ENCODE data around the gene TRAPPC10.
A peak's percentile ranks its signal among the peaks of the same experiment; 100 is the strongest.
"Not testable (repeated sequence)": the region's sequence is repeated elsewhere in the genome, so short reads cannot be mapped to it uniquely, and the experiment has no call there.

Gene TRAPPC10

DNA sequence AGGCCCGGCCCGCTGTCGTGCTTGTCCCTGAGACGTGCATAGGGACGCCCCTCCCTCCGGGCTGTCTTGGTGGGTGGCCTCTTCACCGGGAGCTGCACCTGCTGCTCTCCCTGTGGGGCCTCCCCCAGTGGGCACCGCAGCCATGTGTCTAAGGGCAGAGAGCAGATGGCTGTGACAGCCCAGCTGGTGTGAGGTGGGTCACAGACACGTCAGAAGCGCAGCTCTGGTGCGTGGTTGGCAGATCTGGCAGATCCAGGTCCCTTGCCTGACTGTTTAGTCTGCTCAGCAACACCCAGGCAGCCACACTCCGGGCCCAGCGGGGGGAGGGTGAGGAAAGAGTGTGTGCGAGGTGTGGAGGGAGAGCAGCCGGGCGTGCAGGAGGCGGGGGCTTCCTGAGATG is 131.3 kb downstream of the TRAPPC10 start:
- not testable (repeated sequence) for H3K27ac Mint-ChIP-seq, H3K9me3 Mint-ChIP-seq, H3K4me3 Mint-ChIP-seq, DNase-seq, H3K4me1 Mint-ChIP-seq, H3K27me3 Mint-ChIP-seq
- peak; percentile 48 for ATAC-seq

DNA sequence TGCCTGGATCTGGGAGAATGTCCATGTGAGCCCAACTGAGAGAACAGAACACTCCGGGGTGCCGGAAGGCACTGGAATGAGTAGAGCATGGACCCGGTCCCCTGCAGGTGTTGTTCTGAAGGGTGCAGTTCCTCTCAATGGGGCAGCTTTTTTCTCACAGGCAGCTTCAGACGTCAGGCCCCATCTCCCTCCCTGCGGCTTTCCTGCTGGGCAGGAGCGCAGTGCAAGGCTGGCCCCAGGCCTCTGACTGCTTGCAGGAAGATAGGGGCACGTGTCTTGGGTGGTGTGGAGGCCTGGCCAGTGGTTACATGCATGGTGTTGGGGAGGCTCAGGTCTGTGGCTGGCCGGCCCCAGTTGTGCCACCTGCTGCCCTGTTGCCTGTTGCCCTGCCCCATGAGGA is 131.9 kb downstream of the TRAPPC10 start:
- DNase-seq, H3K27ac Mint-ChIP-seq, H3K4me3 Mint-ChIP-seq, H3K27me3 Mint-ChIP-seq, H3K4me1 Mint-ChIP-seq, H3K9me3 Mint-ChIP-seq, ATAC-seq: not testable (repeated sequence)

DNA sequence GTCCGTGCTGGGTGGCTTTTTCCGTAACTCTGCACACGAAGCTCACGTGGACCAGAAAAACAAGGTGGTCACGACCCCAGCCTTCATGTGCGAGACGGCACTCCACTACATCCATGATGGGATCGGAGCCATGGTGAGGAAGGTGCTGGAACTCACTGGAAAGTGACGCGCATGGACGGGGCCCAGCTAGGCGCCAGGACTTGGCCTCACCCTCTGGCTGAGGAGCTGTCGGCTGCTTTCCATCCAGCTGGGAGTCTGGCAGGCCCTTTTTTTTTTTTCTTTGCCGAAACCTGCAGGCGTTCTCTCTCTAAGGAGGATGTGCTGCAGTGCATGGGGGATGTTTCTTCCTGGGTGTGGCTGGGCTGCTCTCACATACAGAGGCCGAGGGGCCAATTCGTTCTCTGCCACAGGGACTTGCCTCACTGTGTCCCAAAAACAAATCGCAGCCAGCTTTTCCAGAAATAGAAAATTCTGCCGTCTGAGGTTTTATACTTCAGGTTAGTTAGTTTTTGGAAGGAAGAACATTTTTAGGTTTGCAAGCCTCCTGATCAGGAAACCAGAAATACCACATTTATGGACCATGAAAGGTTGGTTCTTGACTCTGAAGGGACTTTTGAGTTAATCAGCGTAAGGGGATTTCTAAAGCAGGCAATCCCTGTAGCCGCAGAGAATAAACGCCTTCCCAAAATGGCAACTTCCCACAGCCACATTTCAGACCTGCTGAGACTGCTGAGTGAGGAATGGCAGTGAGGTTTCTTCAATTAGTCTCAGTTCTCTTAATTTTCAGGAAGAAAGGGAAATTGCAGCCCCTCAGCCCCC is 132.9 kb downstream of the TRAPPC10 start:
- H3K4me1 Mint-ChIP-seq, H3K4me3 Mint-ChIP-seq, H3K27me3 Mint-ChIP-seq, DNase-seq, H3K27ac Mint-ChIP-seq, H3K9me3 Mint-ChIP-seq: not testable (repeated sequence)
- ATAC-seq = peak; percentile 75

DNA sequence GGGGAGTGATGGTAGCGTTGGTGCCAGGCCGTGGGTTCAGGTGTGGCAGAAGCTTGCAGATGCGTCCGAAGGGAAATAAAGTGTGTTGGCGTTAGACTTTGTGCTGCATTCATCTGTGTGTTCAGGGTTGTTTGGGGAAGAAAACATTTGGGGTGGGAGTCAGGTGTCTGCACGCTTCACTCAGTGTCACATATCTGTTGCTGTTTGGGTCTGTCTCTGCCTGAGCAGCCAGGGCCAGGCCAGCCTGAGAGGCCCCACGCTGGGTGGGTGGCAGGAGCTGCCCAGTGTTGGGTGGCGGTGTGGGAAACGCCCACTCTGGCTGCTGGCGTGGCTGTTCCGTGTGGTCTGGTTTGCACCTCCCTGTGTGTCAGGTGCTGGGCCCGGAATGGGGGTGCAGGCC is 133.5 kb downstream of the TRAPPC10 start:
- not testable (repeated sequence) for H3K9me3 Mint-ChIP-seq, DNase-seq, H3K27ac Mint-ChIP-seq, H3K4me1 Mint-ChIP-seq, H3K4me3 Mint-ChIP-seq, H3K27me3 Mint-ChIP-seq
- peak; percentile 40 for ATAC-seq

DNA sequence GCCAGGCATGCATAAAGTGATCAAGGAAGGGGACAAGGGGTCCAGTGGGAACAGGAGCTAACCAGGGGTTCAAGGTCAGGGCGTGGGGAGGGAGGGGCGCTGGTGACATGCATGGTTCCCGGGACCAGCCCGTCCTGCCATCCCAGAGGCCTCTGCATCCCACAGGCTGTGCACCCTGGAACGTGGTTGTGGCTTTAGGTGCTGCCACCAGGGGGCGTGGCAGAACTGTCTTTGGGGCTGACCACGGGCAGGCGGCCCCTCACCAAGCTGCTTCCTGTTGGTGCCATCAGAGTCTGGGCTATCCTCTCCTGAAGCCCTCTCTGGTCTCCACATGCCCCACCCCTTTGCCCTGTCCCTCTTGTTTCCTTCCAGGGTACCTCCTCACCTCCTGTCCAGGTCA is 135.0 kb downstream of the TRAPPC10 start:
- peak; percentile 39 for ATAC-seq
- not testable (repeated sequence) for H3K9me3 Mint-ChIP-seq, H3K27me3 Mint-ChIP-seq, H3K4me1 Mint-ChIP-seq, H3K27ac Mint-ChIP-seq, H3K4me3 Mint-ChIP-seq, DNase-seq

DNA sequence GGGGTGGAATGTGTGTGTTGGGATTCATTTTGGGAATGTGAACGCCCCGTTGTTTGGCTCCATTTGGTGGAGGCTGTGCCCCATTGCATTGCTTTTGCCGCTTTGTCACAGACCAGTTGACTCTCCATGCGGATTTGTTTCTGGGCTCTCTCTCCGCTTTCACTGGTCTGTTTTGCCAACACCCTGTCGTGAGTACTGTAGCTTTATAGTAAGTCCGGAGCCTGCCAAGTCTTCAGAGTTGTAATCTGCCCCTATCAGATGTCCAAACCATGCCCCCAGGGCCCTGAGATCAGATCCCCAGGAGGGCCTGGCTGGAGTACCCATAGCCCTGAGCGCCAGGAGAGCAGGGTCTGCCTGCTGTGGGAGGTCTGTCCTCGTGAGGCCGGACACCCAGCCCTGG is 138.1 kb downstream of the TRAPPC10 start:
- H3K9me3 Mint-ChIP-seq, ATAC-seq, H3K4me1 Mint-ChIP-seq, H3K4me3 Mint-ChIP-seq, H3K27me3 Mint-ChIP-seq, H3K27ac Mint-ChIP-seq, DNase-seq: not testable (repeated sequence)

DNA sequence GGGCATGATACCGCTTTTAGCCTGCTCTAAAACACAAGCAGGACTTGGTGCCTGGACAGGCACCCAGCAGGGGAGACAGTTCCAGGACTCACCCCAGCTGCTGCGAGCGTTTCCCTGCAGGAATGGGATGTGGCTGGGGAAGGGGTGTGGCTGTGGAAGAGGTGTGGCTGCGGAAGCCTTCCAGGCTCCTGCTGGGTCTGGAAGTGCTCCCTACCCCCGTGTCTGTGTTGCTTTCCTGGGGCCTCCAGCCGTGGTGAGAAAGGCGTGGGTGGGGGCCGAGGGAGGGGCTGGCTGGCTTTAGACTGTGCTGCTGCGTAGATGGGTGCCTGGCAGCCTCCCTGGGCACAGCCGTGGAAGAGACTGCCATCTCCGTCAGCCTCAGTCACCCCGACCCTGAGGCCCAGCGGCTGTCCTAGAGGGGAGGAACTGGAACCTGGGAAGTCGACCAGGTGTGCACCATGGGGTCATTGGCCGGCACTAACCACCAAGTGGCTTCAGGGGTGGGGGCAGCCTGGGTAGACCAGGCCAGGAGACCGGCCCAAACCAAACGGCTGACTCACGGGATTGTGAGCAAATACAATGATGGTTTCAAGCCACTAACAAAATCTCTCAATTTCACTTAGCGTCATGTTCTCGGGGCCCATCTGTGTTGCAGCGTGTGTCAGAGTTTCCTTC is 141.2 kb downstream of the TRAPPC10 start:
- not testable (repeated sequence) for H3K9me3 Mint-ChIP-seq, H3K4me1 Mint-ChIP-seq, H3K27me3 Mint-ChIP-seq, H3K27ac Mint-ChIP-seq, H3K4me3 Mint-ChIP-seq, DNase-seq
- peak; percentile 52 for ATAC-seq

DNA sequence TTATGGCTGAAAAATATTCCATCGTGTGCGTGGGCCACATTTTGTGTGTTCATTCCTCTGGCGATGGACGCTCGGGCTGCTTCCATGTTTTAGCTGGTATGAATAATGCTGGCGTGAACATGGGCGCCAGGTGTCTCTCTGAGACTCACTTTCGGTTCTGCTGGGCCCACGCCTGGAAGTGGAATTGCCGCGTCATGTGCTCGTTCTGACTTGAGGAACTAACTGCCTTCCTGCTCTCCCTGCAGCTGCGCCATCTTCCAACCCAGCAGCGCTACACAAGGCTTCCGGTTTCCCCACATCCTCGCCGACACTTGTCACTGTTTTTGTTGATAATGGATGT is 141.8 kb downstream of the TRAPPC10 start:
- not testable (repeated sequence) for H3K4me3 Mint-ChIP-seq, H3K4me1 Mint-ChIP-seq, H3K27me3 Mint-ChIP-seq, H3K9me3 Mint-ChIP-seq, H3K27ac Mint-ChIP-seq, ATAC-seq
- DNase-seq = peak in 1 of 2 donors; percentile 33

DNA sequence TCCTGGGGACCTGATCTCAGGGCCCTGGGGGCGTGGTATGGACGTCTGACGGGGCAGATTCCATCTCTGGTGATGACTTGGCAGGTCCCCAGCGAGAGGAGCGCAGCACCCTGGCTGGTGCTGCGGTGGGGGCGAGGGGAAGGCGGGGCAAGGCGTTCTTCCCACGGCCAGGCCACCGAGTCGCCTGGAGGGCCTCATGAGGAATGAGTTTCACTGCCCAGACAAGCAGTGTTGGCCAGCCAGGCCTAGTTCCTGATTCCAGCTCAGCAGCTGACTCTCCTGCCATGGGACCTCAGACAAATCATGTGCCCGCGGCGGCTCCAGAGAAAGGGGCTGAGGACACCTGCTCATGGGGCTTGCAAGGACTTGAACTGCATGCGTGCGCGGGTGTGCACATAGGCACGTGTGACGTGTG is 142.7 kb downstream of the TRAPPC10 start:
- not testable (repeated sequence) for H3K4me1 Mint-ChIP-seq, DNase-seq, H3K9me3 Mint-ChIP-seq, H3K4me3 Mint-ChIP-seq, H3K27ac Mint-ChIP-seq, ATAC-seq, H3K27me3 Mint-ChIP-seq

DNA sequence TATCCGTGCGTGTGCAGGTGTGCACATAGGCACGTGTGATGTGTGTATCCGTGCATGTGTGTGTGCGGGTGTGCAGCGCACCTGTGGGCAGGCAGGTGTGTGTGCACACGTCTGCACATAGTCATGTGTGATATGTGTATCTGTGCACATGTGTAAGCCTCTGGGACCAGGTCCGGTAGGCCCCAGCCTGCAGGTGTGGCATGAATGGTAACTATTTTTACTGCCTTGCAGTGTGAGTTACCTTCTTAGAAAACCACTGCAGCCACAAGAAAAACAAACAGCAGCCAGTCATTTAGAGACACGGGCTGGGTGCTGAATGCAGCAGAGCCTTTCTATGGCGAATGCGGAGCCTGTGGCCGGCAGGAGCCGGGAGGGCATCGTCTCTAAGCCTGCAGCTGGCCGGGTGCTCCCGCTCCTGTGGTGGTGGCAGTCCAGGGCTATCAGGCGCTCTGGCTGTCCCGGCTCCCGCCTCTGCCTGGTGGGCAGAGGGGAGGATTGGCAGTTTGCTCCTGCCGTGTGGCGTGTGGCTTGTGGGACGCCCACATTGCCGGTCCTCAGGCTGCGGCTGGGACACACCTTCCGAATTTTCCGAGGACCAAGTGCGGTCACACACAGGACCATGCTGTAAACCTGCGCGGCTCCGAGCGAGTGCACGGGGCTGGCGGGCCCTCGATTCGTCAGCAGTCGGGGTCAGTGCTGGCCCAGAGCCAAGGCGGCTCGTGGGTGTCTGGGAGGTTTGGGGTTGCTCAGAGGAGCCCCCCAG is 143.3 kb downstream of the TRAPPC10 start:
- H3K9me3 Mint-ChIP-seq, H3K4me3 Mint-ChIP-seq, H3K4me1 Mint-ChIP-seq, H3K27ac Mint-ChIP-seq, H3K27me3 Mint-ChIP-seq: not testable (repeated sequence)
- DNase-seq (peak in 1 of 2 donors; percentile 45), ATAC-seq (peak; percentile 63)

DNA sequence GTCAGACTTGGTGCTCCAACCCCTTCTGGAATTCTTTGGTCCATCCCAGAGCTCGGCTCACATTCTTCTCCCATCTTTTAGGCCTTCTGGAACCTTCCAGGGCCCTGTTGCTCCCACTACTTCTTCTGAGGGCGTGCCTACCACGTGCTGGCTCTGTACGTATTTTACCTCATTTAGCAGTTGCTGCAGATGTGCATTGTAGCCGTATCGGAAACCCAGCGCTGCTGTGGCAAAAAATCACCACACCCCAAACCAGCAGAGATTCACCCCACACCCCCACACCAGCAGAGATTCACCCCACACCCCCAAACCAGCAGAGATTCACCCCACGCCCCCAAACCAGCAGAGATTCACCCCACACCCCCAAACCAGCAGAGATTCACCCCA is 143.9 kb downstream of the TRAPPC10 start:
- H3K4me1 Mint-ChIP-seq, H3K4me3 Mint-ChIP-seq, DNase-seq, H3K27me3 Mint-ChIP-seq, H3K27ac Mint-ChIP-seq, ATAC-seq, H3K9me3 Mint-ChIP-seq: not testable (repeated sequence)
